PC-3 (cell line): ENCODE results near the gene CNTRL. TPM values are rescaled to one million over a fixed set of nuclear protein-coding genes. Genes with fewer than 3 reads are reported as not detected.

Experiments
- ATAC-seq: fragments of 200-7000 bp; cut with Tn5 transposase; 2 replicates; pipeline ENCODE4 v1.9.1; 2020; ENCODE audit warnings: mild to moderate bottlenecking, moderate library complexity
- BruUV-seq: library from RNA; stranded (reverse); fragments of 400-500 nt; replicated peaks from 2 replicates; lab custom pipeline; 2021; lab: Mats Ljungman, UMichigan
- CTCF ChIA-PET: fragments of 300-600 bp; sonication (Branson Sonifier 250); formaldehyde crosslinking; loops from one replicate; lab custom pipeline; 2022; ENCODE audit warnings: antibody characterized with exemption; lab: Charles Lee
- POLR2A ChIA-PET: fragments of 300-600 bp; sonication (Branson Sonifier 250); formaldehyde crosslinking; loops from one replicate; lab custom pipeline; 2022; ENCODE audit warnings: antibody characterized with exemption; ENCODE audit not compliant: unreplicated experiment; lab: Charles Lee
- DNase-seq: peaks from one replicate; pipeline ENCODE4 v3.0.0-alpha.2; 2015
- H2AFZ ChIP-seq: fragments of 300-600 bp; sonication (generic); 2 replicates; pipeline ENCODE4 v1.6.0; 2016; ENCODE audit warnings: antibody characterized with exemption, low read length
- H3F3A ChIP-seq: fragments of 300-600 bp; sonication (generic); one replicate; pipeline ENCODE4 v1.6.0; 2017; ENCODE audit warnings: antibody characterized with exemption, low read length, control low read depth, mild to moderate bottlenecking; ENCODE audit not compliant: unreplicated experiment
- H3K27ac ChIP-seq: fragments of 300-600 bp; sonication (generic); 2 replicates; pipeline ENCODE4 v1.5.1; 2016; ENCODE audit warnings: mild to moderate bottlenecking, low read length
- H3K27me3 ChIP-seq: fragments of 300-600 bp; sonication (generic); 2 replicates; pipeline ENCODE4 v1.6.1; 2016; ENCODE audit warnings: low read length, mixed read lengths
- H3K36me3 ChIP-seq: fragments of 300-600 bp; sonication (generic); 2 replicates; pipeline ENCODE4 v1.6.1; 2016; ENCODE audit warnings: low read depth, mixed run types, low read length, mixed read lengths
- H3K4me1 ChIP-seq: fragments of 300-600 bp; sonication (generic); 2 replicates; pipeline ENCODE4 v1.5.1; 2016; ENCODE audit warnings: low read length; ENCODE audit not compliant: insufficient read depth
- H3K4me2 ChIP-seq: fragments of 300-600 bp; sonication (generic); 2 replicates; pipeline ENCODE4 v1.6.0; 2016; ENCODE audit warnings: low read length
- H3K4me3 ChIP-seq: fragments of 300-600 bp; sonication (generic); 2 replicates; pipeline ENCODE4 v1.5.1; 2016; ENCODE audit warnings: mild to moderate bottlenecking, low read length, mixed read lengths
- H3K79me2 ChIP-seq: fragments of 300-600 bp; sonication (generic); 2 replicates; pipeline ENCODE4 v1.6.1; 2017; ENCODE audit warnings: low read length, mixed read lengths
- H3K9ac ChIP-seq: fragments of 300-600 bp; sonication (generic); 2 replicates; pipeline ENCODE4 v1.6.0; 2016; ENCODE audit warnings: mild to moderate bottlenecking, low read length
- H3K9me2 ChIP-seq: fragments of 300-600 bp; sonication (generic); replicated peaks from 2 replicates; pipeline ENCODE4 v1.6.1; 2016; ENCODE audit warnings: mixed run types, low read length, mixed read lengths
- H3K9me3 ChIP-seq: fragments of 300-600 bp; sonication (generic); 2 replicates; pipeline ENCODE4 v1.6.1; 2016; ENCODE audit warnings: low read length, mixed read lengths
- H4K20me1 ChIP-seq: fragments of 300-600 bp; sonication (generic); 2 replicates; pipeline ENCODE4 v1.6.1; 2016; ENCODE audit warnings: low read length, mixed read lengths
- EZH2 ChIP-seq: fragments of 300-600 bp; sonication (generic); IDR thresholded peaks from one replicate; pipeline ENCODE4 v1.6.1; 2017; ENCODE audit warnings: antibody characterized with exemption, mild to moderate bottlenecking, low read length; ENCODE audit not compliant: unreplicated experiment
- EZH2phosphoT487 ChIP-seq: fragments of 300-600 bp; sonication (generic); IDR thresholded peaks from 2 replicates; pipeline ENCODE4 v1.6.1; 2018; ENCODE audit warnings: mild to moderate bottlenecking, antibody characterized with exemption, low read length, borderline replicate concordance
- intact Hi-C: fragments of 100-400 bp; cut with micrococcal nuclease; formaldehyde crosslinking; loops from 2 replicates; pipeline ENCODE4 v1.9.0; 2023
- total RNA-seq: library from RNA; depleted of rRNA; stranded (reverse); fragments of >200 nt; gene quantifications from 2 replicates; pipeline ENCODE4 v1.2.3, GENCODE V29; 2014
- TF ChIP-seq, protein P1 (sequence below): fragments of 300-600 bp; sonication (generic); conservative IDR thresholded peaks from 2 replicates; pipeline ENCODE4 v1.5.1; 2017; ENCODE audit warnings: antibody characterized with exemption, low read depth, mild to moderate bottlenecking, low read length

The CNTRL gene
- total RNA-seq, 1 experiment from 2014 or later: 6.0 TPM

DNA sequence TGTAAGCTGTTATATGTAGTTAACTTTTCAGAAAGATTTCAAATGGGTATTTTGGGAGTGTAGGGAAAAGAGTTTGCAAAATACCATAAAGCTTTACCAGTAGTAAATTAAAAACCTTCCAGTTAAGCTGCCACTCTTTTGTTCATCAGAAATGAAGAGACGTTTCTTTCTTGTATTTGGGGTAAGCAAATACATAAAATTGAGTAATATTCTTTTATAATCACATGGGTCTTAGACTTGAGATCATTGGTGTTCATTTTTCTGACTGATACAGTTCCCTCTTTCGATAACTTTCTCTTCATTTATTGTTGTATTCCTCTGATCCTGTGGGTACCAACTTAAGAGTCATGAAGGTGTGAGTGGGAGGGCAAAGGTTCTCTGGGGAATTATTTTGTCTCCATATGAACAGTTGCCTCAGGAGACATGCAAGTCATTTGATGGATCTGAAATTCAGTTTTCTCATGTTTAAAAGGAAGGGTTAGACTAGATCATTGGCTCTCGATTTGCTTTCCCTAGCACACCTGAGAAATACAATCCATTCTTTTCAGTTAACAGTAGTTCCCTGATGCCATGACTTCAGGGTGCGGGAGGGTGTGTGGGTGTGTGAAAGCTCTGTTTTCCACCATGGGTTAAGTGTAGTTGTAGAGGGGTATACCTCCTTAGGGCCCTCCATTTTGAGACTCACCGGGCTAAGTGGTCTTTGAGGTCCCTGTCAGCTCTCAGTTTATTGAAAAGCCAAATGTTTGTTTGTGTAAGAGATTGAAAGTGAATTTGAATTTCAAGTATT, 47.7 kb downstream of the CNTRL start:
- Histone ChIP-seq H3K36me3 (no peaks in the 10 kb centered on the region), H3K27me3 (no peaks in the 10 kb centered on the region), H2AFZ (peak overlapping the region; percentile 80), H3F3A (no peaks in the 10 kb centered on the region), H3K9me2 (no peaks in the 10 kb centered on the region), H4K20me1 (no peaks in the 10 kb centered on the region), H3K4me3 (peak overlapping the region; percentile 72), H3K4me2 (peak overlapping the region; percentile 88), H3K9ac (peak overlapping the region; percentile 46), H3K27ac (0 out of 2 replicates have a peak overlapping the region, but pooled peaks have one; percentile 18), H3K79me2 (peaks cover 7% of the 10 kb centered on the region; the same call in 1 of the 2 replicates), H3K4me1 (peaks cover 14% of the 10 kb centered on the region), H3K9me3 (no peaks in the 10 kb centered on the region)
- intact Hi-C loops: no loop called here
- TF ChIP-seq EZH2 (no peak), EZH2phosphoT487 (no peak)
- TF ChIP-seq, protein P1, sequence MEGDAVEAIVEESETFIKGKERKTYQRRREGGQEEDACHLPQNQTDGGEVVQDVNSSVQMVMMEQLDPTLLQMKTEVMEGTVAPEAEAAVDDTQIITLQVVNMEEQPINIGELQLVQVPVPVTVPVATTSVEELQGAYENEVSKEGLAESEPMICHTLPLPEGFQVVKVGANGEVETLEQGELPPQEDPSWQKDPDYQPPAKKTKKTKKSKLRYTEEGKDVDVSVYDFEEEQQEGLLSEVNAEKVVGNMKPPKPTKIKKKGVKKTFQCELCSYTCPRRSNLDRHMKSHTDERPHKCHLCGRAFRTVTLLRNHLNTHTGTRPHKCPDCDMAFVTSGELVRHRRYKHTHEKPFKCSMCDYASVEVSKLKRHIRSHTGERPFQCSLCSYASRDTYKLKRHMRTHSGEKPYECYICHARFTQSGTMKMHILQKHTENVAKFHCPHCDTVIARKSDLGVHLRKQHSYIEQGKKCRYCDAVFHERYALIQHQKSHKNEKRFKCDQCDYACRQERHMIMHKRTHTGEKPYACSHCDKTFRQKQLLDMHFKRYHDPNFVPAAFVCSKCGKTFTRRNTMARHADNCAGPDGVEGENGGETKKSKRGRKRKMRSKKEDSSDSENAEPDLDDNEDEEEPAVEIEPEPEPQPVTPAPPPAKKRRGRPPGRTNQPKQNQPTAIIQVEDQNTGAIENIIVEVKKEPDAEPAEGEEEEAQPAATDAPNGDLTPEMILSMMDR: no peak
- ChIA-PET POLR2A (no interaction called here), CTCF (interaction anchor here (0.8 to 1.2 kb wide), 2 partner anchors 16 to 141 kb away, joined by 3 to 4 read pairs; no protein-coding TSS in a partner anchor)
- DNase-seq (no peak), ATAC-seq (no peak)
- no TSS peak for BruUV-seq

GRCh38 chr9:121123816-121124535, 49.2 kb downstream of the CNTRL start:
- Histone ChIP-seq H3K36me3 (no peaks in the 10 kb centered on the region), H3K79me2 (peaks cover 7% of the 10 kb centered on the region; the same call in 1 of the 2 replicates), H2AFZ (no peak overlapping the region), H3K27me3 (no peaks in the 10 kb centered on the region), H3K9me2 (no peaks in the 10 kb centered on the region), H3F3A (no peaks in the 10 kb centered on the region), H3K4me1 (peaks cover 14% of the 10 kb centered on the region), H3K9me3 (no peaks in the 10 kb centered on the region), H3K4me3 (no peak overlapping the region), H3K4me2 (no peak overlapping the region), H4K20me1 (no peaks in the 10 kb centered on the region), H3K9ac (no peak overlapping the region), H3K27ac (no peak overlapping the region)
- DNase-seq: no peak
- no peak for TF ChIP-seq EZH2phosphoT487
- TF ChIP-seq, protein P1: no peak
- TF ChIP-seq EZH2: no peak
- intact Hi-C loops: no loop called here
- POLR2A ChIA-PET: no interaction called here
- no peak for ATAC-seq
- CTCF ChIA-PET: no interaction called here
- BruUV-seq: no TSS peak
